A549 (cell line): ENCODE results near the gene MINDY4. TPM values are rescaled to one million over a fixed set of nuclear protein-coding genes. Genes with fewer than 3 reads are reported as not detected.

Source experiments
- ATAC-seq, 2 experiments: fragments of 200-7000 bp in 1 of 2; fragments of >200 bp in 1 of 2; cut with Nextera tagmentation in 1 of 2; cut with Tn5 transposase in 1 of 2; 3 replicates each; pipeline versions ENCODE4 v1.8.0 to v1.9.1; 2018 to 2020; ENCODE audit warnings: mild to moderate bottlenecking in 1 of 2, moderate library complexity in 1 of 2
- CTCF ChIA-PET: fragments of 300-600 bp; sonication (Branson Sonifier 250); formaldehyde crosslinking; extraction: SDS; loops from one replicate; lab custom pipeline; 2021; ENCODE audit warnings: antibody characterized with exemption, inconsistent platforms; lab: Yijun Ruan, JAX
- POLR2A ChIA-PET: fragments of 350-600 bp; formaldehyde crosslinking; extraction: SDS; loops from one replicate; lab custom pipeline; 2021; ENCODE audit warnings: antibody characterized with exemption, inconsistent platforms; lab: Yijun Ruan, JAX
- DNase-seq, 2 experiments: peaks; one replicate each; pipeline versions ENCODE4 v3.0.0 to v3.0.0-alpha.2; 2011 to 2016; ENCODE audit warnings: low read depth in 1 of 2, low spot score in 1 of 2
- FAIRE-seq: peaks from 2 replicates; lab custom pipeline; 2011; peaks lifted over from hg19 to GRCh38; lab: Jason Lieb, UNC
- H3K27ac ChIP-seq, 2 experiments: fragments of >200 bp; sonication (Bioruptor Twin); formaldehyde crosslinking; 3 replicates each; pipeline ENCODE4 v1.5.1; 2016 to 2017
- H3K4me1 ChIP-seq: fragments of >200 bp; sonication (Bioruptor Twin); formaldehyde crosslinking; 3 replicates; pipeline ENCODE4 v1.6.1; 2016
- H3K4me2 ChIP-seq: fragments of >200 bp; sonication (Bioruptor Twin); formaldehyde crosslinking; 3 replicates; pipeline ENCODE4 v1.6.1; 2016
- H3K4me3 ChIP-seq: fragments of >200 bp; sonication (Bioruptor Twin); formaldehyde crosslinking; 3 replicates; pipeline ENCODE4 v1.5.1; 2016
- H3K9me3 ChIP-seq: fragments of >200 bp; sonication (Bioruptor Twin); formaldehyde crosslinking; 3 replicates; pipeline ENCODE4 v1.6.1; 2016
- BCL3 ChIP-seq: fragments of >200 bp; sonication (Bioruptor Twin); formaldehyde crosslinking; IDR thresholded peaks from 3 replicates; pipeline ENCODE4 v1.6.1; 2016
- E2F6 ChIP-seq: IDR thresholded peaks from 2 replicates; pipeline ENCODE4 v1.6.1; 2012; ENCODE audit warnings: low read depth, borderline replicate concordance
- EHF ChIP-seq: fragments of 250-450 bp; sonication (Bioruptor Pico); IDR thresholded peaks from 2 replicates; pipeline ENCODE4 v1.5.0; 2020; ENCODE audit warnings: mild to moderate bottlenecking
- ESRRA ChIP-seq: fragments of 150-350 bp; IDR thresholded peaks from 2 replicates; pipeline ENCODE4 v1.6.1; 2014; ENCODE audit warnings: mild to moderate bottlenecking, low read length, borderline replicate concordance
- FOSL2 ChIP-seq, 2 experiments: fragments of 450-650 bp in 1 of 2; fragments of >200 bp in 1 of 2; sonication (Bioruptor Twin) in 1 of 2; formaldehyde crosslinking; IDR thresholded peaks; 2 replicates each; pipeline versions ENCODE4 v1.5.0 to v1.6.1; 2016 to 2020; ENCODE audit warnings: mild to moderate bottlenecking in 1 of 2, moderate library complexity in 1 of 2
- HDAC2 ChIP-seq: fragments of 200-600 bp; sonication (generic); IDR thresholded peaks from 2 replicates; pipeline ENCODE4 v1.6.1; 2016
- MAZ ChIP-seq: fragments of 150-350 bp; IDR thresholded peaks from 2 replicates; pipeline ENCODE4 v1.6.1; 2014; ENCODE audit warnings: antibody characterized with exemption, low read depth, low read length, borderline replicate concordance
- MYC ChIP-seq: IDR thresholded peaks from 2 replicates; pipeline ENCODE4 v1.6.1; 2012; ENCODE audit warnings: mild to moderate bottlenecking, inconsistent platforms, low read length, improper control_type of control experiment, borderline replicate concordance
- NR3C1 ChIP-seq: fragments of >200 bp; sonication (Bioruptor Twin); formaldehyde crosslinking; IDR thresholded peaks from 3 replicates; pipeline ENCODE4 v1.6.1; 2017
- PHF8 ChIP-seq: fragments of 200-600 bp; sonication (generic); IDR thresholded peaks from 2 replicates; pipeline ENCODE4 v1.6.1; 2016; ENCODE audit warnings: low read depth, mild to moderate bottlenecking, antibody characterized with exemption, moderate library complexity, borderline replicate concordance
- TFCP2L1 ChIP-seq: fragments of 250-450 bp; sonication (Bioruptor Pico); IDR thresholded peaks from 2 replicates; pipeline ENCODE4 v1.5.0; 2021; ENCODE audit warnings: mild to moderate bottlenecking
- ZC3H11A ChIP-seq: fragments of 450-650 bp; IDR thresholded peaks from 2 replicates; pipeline ENCODE4 v1.6.1; 2014; ENCODE audit warnings: antibody characterized with exemption, mild to moderate bottlenecking
- ZSCAN20 ChIP-seq: fragments of 250-450 bp; sonication (Bioruptor Pico); IDR thresholded peaks from 2 replicates; pipeline ENCODE4 v1.8.0; 2022; ENCODE audit warnings: mild to moderate bottlenecking, moderate library complexity
- WGBS: methylation state at CpG from one replicate; pipeline ENCODE4 v1.1.6; 2017; ENCODE audit errors: missing lambda C conversion rate; 5-methylcytosine and 5-hydroxymethylcytosine counted together
- polyA plus RNA-seq, 4 experiments: library from polyadenylated mRNA; depleted of rRNA in 3 of 4; stranded (reverse); fragments of >200 nt; fragmentation: RNase III in 1 of 4; extraction: RNeasy Plus Mini Kit Qiagen cat#74134 plus additional on column Dnase treatment in 1 of 4; gene quantifications; 2 replicates in 3 of 4; 3 replicates in 1 of 4; pipeline ENCODE4 v1.2.3, GENCODE V29; 2011 to 2017

The MINDY4 gene
- polyA plus RNA-seq, 2 of the 4 experiments (the other 2 are of a cell fraction), result 1.8 to 3.6 TPM

GRCh38 chr7:30923009-30923773 is 152.0 kb downstream of the MINDY4 start:
- H3K27ac ChIP-seq, result no peak overlapping the region
- ChIA-PET CTCF (interaction anchor here (0.9 to 2.3 kb wide), 4 partner anchors 11 to 60 kb away, joined by 3 to 11 read pairs (median 6); no protein-coding TSS in a partner anchor), POLR2A (no interaction called here)
- DNase-seq (no peak), ATAC-seq (no peak), FAIRE-seq (no peak)
- TF ChIP-seq TFCP2L1, result no peak
- no peak for TF ChIP-seq FOSL2 (IDR thresholded peaks at IDR 0.05)
- no peak for TF ChIP-seq FOSL2 (CRISPR knock-in tag; IDR thresholded peaks at IDR 0.05)
- H3K9me3 ChIP-seq, result peaks cover 5% of the 10 kb centered on the region; the same call in 1 of the 3 replicates
- WGBS, result 91% methylated on average over 9 of the region's 19 CpGs
- H3K4me3 ChIP-seq, result no peak overlapping the region
- no peak overlapping the region for H3K4me2 ChIP-seq
- H3K4me1 ChIP-seq, result peaks cover 12% of the 10 kb centered on the region; the same call in 2 of the 3 replicates

- TF ChIP-seq PHF8, result no peak
- no peak for TF ChIP-seq MYC
- TF ChIP-seq E2F6, result no peak
- no peak for TF ChIP-seq EHF (CRISPR knock-in tag)
- no peak for TF ChIP-seq MAZ
- Histone ChIP-seq H3K4me2 (no peak overlapping the region), H3K4me1 (peaks cover 12% of the 10 kb centered on the region; the same call in 2 of the 3 replicates), H3K9me3 (peaks cover 5% of the 10 kb centered on the region; the same call in 1 of the 3 replicates), H3K4me3 (no peak overlapping the region), H3K27ac (no peak overlapping the region)
- DNase-seq (no peak), FAIRE-seq (no peak), ATAC-seq (no peak)
- 66% methylated on average over 13 of the region's 13 CpGs for WGBS
- ChIA-PET CTCF (interaction anchor here (1.7 to 2.3 kb wide), 4 partner anchors 12 to 60 kb away, joined by 5 to 11 read pairs (median 6); no protein-coding TSS in a partner anchor), POLR2A (no interaction called here)
Observed at GRCh38 chr7:30923774-30924413, 152.7 kb downstream of the MINDY4 start.

- Histone ChIP-seq H3K4me2 (no peak overlapping the region), H3K9me3 (peaks cover 5% of the 10 kb centered on the region; the same call in 1 of the 3 replicates), H3K4me3 (no peak overlapping the region), H3K27ac (no peak overlapping the region), H3K4me1 (peaks cover 12% of the 10 kb centered on the region; the same call in 2 of the 3 replicates)
- ChIA-PET CTCF (interaction anchor here (1.0 to 2.0 kb wide), 3 partner anchors 11 to 59 kb away, joined by 3 to 6 read pairs (median 5); no protein-coding TSS in a partner anchor), POLR2A (interaction anchor here (0.6 kb wide), 1 partner anchor 22 kb away, joined by 10 read pairs; no protein-coding TSS in a partner anchor)
- ATAC-seq, result no peak
- FAIRE-seq, result no peak
- no peak for DNase-seq
- no peak for TF ChIP-seq HDAC2
- TF ChIP-seq BCL3, result no peak
- TF ChIP-seq ESRRA, result no peak
- no peak for TF ChIP-seq ZC3H11A
- TF ChIP-seq ZSCAN20 (CRISPR knock-in tag), result no peak
Observed at GRCh38 chr7:30924624-30925023, 153.4 kb downstream of the MINDY4 start.

- Histone ChIP-seq H3K4me2 (no peak overlapping the region), H3K4me3 (no peak overlapping the region), H3K9me3 (peaks cover 5% of the 10 kb centered on the region; the same call in 1 of the 3 replicates), H3K27ac (no peak overlapping the region), H3K4me1 (peaks cover 12% of the 10 kb centered on the region; the same call in 2 of the 3 replicates)
- CTCF ChIA-PET, result interaction anchor here (1.0 to 2.0 kb wide), 3 partner anchors 10 to 58 kb away, joined by 3 to 6 read pairs (median 5); no protein-coding TSS in a partner anchor
- FAIRE-seq (no peak), ATAC-seq (no peak), DNase-seq (no peak)
- TF ChIP-seq NR3C1, result no peak
- POLR2A ChIA-PET, result interaction anchor here (0.6 kb wide), 1 partner anchor 23 kb away, joined by 10 read pairs; no protein-coding TSS in a partner anchor
- whole genome bisulfite sequencing, result 30% methylated on average over 2 of the region's 2 CpGs
Observed at GRCh38 chr7:30925117-30925516, 153.9 kb downstream of the MINDY4 start.
